Gastroesophageal sphincter (tissue), 3 donors: ENCODE data around the gene HPCAL1.

Source experiments
- EP300 ChIP-seq: sonication (generic); formaldehyde crosslinking; IDR thresholded peaks from one replicate; pipeline ENCODE4 v1.6.1; 2017; ENCODE audit warnings: antibody characterized with exemption, mild to moderate bottlenecking
- POLR2A ChIP-seq, 2 donors: fragments of 450-650 bp; IDR thresholded peaks; one replicate each; pipeline ENCODE4 v1.6.1; 2017; ENCODE audit warnings: antibody characterized with exemption in 2 of 2, mild to moderate bottlenecking in 2 of 2, moderate library complexity in 1 of 2
- POLR2AphosphoS5 ChIP-seq: sonication (generic); formaldehyde crosslinking; IDR thresholded peaks from one replicate; pipeline ENCODE4 v1.6.1; 2017; ENCODE audit warnings: antibody characterized with exemption
- TF ChIP-seq, protein P1 (sequence below), 4 experiments: fragments of 200-600 bp in 2 of 4; fragments of 450-650 bp in 2 of 4; sonication (generic) in 1 of 4; IDR thresholded peaks; one replicate each; pipeline ENCODE4 v1.5.1; 2017 to 2019; ENCODE audit warnings: antibody characterized with exemption in 4 of 4, mild to moderate bottlenecking in 2 of 4, moderate library complexity in 2 of 4

DNA sequence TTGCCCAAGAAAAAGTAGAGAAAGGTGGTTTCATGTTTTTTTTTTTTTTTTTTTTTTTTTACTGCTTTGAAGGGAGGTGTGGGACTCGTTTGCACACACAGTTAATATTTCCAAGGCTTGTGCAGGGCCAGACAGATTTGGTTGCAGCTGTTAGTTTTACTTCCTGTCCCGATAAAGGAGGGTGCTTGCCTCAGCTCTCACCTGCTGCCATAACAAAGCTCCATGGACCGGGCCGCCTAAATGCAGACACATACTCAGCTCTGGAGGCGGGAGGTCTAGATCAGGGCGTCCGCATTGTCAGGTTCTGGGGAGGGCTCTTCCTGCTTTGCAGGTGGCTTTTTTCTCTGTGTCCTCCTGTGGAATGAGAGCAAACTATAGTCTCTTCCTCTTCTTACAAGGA lies 75.5 kb downstream of the HPCAL1 start:
- TF ChIP-seq, protein P1, sequence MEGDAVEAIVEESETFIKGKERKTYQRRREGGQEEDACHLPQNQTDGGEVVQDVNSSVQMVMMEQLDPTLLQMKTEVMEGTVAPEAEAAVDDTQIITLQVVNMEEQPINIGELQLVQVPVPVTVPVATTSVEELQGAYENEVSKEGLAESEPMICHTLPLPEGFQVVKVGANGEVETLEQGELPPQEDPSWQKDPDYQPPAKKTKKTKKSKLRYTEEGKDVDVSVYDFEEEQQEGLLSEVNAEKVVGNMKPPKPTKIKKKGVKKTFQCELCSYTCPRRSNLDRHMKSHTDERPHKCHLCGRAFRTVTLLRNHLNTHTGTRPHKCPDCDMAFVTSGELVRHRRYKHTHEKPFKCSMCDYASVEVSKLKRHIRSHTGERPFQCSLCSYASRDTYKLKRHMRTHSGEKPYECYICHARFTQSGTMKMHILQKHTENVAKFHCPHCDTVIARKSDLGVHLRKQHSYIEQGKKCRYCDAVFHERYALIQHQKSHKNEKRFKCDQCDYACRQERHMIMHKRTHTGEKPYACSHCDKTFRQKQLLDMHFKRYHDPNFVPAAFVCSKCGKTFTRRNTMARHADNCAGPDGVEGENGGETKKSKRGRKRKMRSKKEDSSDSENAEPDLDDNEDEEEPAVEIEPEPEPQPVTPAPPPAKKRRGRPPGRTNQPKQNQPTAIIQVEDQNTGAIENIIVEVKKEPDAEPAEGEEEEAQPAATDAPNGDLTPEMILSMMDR (IDR thresholded peaks at IDR 0.05) = no peak
- no peak for TF ChIP-seq POLR2A (IDR thresholded peaks at IDR 0.05)
- TF ChIP-seq EP300 = no peak
- TF ChIP-seq POLR2AphosphoS5 = no peak
